OCI-LY1 (cell line): ENCODE results near the gene MRPS22.

Experiments
- CTCF ChIP-seq: fragments of 200-600 bp; sonication (generic), shearing (Covaris generic); IDR thresholded peaks from 2 replicates; pipeline ENCODE4 v1.5.1; 2017; ENCODE audit warnings: mild to moderate bottlenecking, antibody characterized with exemption, low read length, moderate library complexity, mixed read lengths
- EZH2 ChIP-seq: fragments of 200-600 bp; sonication (generic), shearing (Covaris generic); IDR thresholded peaks from 2 replicates; pipeline ENCODE4 v1.8.0; 2017; ENCODE audit warnings: borderline replicate concordance, mixed run types, mild to moderate bottlenecking, antibody characterized with exemption, low read length, moderate library complexity, mixed read lengths

DNA sequence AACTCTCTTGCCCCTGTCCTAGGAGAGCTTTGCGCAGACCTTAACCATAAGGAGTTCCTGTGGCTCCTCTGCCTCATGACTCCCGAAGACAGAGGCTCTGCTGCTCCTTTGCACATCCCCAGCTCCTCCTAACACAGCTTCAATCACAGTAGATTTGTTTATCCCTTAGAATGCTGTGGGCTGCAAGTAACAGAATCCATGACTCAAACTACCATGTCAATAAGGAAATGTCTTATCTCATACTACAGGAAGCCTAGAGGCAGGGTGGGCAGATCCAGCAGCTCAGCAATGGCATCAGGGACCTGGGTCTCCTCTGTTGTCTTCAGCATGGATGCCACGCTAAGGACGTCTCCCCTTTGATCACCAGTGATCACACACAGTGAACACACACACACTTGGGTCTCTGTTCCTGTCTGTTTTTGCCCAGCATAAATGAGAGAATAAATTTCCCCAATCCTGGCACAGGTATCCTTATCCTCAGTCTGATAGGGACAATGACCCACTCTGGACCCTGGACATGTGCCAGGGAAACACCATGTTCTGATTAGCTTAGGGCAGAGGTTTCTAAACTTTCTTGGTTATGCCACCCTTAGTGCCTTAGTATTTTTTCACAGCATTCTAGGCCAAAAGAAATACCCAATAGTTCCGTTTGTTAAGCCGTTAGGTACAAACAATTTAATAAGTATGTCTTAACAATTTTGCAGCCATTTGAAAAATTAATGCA, 46.1 kb upstream of the MRPS22 start:
- no peak for TF ChIP-seq EZH2
- TF ChIP-seq CTCF, result no peak
